IMR-90 (cell line): Measurements from ENCODE around the gene ACOX3.

Experiments used
- BHLHE40 ChIP-seq: fragments of 150-350 bp; IDR thresholded peaks from 2 replicates; pipeline ENCODE4 v1.6.1; 2016; ENCODE audit warnings: mild to moderate bottlenecking, low read depth, low read length
- CTCF ChIP-seq: conservative IDR thresholded peaks from 2 replicates; pipeline ENCODE4 v1.5.1; 2012; ENCODE audit warnings: mild to moderate bottlenecking, low read depth, low read length, improper control_type of control experiment
- ELK1 ChIP-seq: fragments of 150-350 bp; IDR thresholded peaks from 2 replicates; pipeline ENCODE4 v1.6.1; 2016; ENCODE audit warnings: low read depth, mild to moderate bottlenecking, low read length, moderate library complexity, borderline replicate concordance
- MAFK ChIP-seq: IDR thresholded peaks from 2 replicates; pipeline ENCODE4 v1.6.1; 2012; ENCODE audit warnings: low read depth, low read length, improper control_type of control experiment
- MAZ ChIP-seq: IDR thresholded peaks from 2 replicates; pipeline ENCODE4 v1.6.1; 2012; ENCODE audit warnings: low read depth, mild to moderate bottlenecking, low read length, improper control_type of control experiment, moderate library complexity, borderline replicate concordance
- MXI1 ChIP-seq: IDR thresholded peaks from 2 replicates; pipeline ENCODE4 v1.6.1; 2012; ENCODE audit warnings: low read depth, mild to moderate bottlenecking, low read length, moderate library complexity, borderline replicate concordance
- POLR2A ChIP-seq: IDR thresholded peaks from 2 replicates; pipeline ENCODE4 v1.6.1; 2012; ENCODE audit warnings: mild to moderate bottlenecking, low read depth, low read length
- RAD21 ChIP-seq: IDR thresholded peaks from 2 replicates; pipeline ENCODE4 v1.6.1; 2012; ENCODE audit warnings: low read length, improper control_type of control experiment
- RCOR1 ChIP-seq: IDR thresholded peaks from 2 replicates; pipeline ENCODE4 v1.6.1; 2012; ENCODE audit warnings: mild to moderate bottlenecking, low read length, improper control_type of control experiment; ENCODE audit not compliant: insufficient replicate concordance
- RFX5 ChIP-seq: IDR thresholded peaks from 2 replicates; pipeline ENCODE4 v1.8.0; 2012; ENCODE audit warnings: low read depth, mild to moderate bottlenecking, low read length, moderate library complexity
- SMC3 ChIP-seq: fragments of 150-350 bp; IDR thresholded peaks from 2 replicates; pipeline ENCODE4 v1.6.1; 2016; ENCODE audit warnings: low read depth, mild to moderate bottlenecking, antibody characterized with exemption, low read length, moderate library complexity
- USF2 ChIP-seq: fragments of 150-350 bp; IDR thresholded peaks from 2 replicates; pipeline ENCODE4 v1.6.1; 2017; ENCODE audit warnings: mild to moderate bottlenecking, antibody characterized with exemption, low read length, low read depth

GRCh38 chr4:8322794-8323704, 117.5 kb downstream of the ACOX3 start:
- TF ChIP-seq CTCF (no peak), BHLHE40 (no peak), RCOR1 (no peak), POLR2A (no peak), MAZ (no peak), MXI1 (no peak), RAD21 (no peak), USF2 (no peak), SMC3 (no peak), MAFK (no peak), ELK1 (no peak), RFX5 (no peak)
